ENCODE measurements around the gene FBLN1. TPM values are rescaled to one million over a fixed set of nuclear protein-coding genes. Genes with fewer than 3 reads are reported as not detected.

FBLN1 gene
- total and polyA plus RNA-seq, 9 donors: 62.7 to 394 (median 189) TPM

GRCh38 chr22:45631140-45631840 is 128.6 kb downstream of the FBLN1 start:
- Histone ChIP-seq H3K4me1 (ENCODE audit: insufficient read depth) (peaks cover 2% of the 10 kb centered on the region), H3K9me3 (no peaks in the 10 kb centered on the region), H3K27me3 (no peaks in the 10 kb centered on the region), H3K4me3 (no peak overlapping the region), H3K36me3 (no peaks in the 10 kb centered on the region), H3K27ac (no peak overlapping the region)
- WGBS, 3 donors: 56 to 65% (median 62%) methylated on average over 12 of the region's 12 CpGs
- TF ChIP-seq POLR2A (IDR thresholded peaks at IDR 0.05): no peak
- no peak for TF ChIP-seq EP300 (IDR thresholded peaks at IDR 0.05)
- TF ChIP-seq CTCF (IDR thresholded peaks at IDR 0.05): no peak
- intact Hi-C loops (cut with DNase I): loop anchor here in 1 of 4 donors (10.0 kb wide), 1 partner anchor 56 kb away; no protein-coding TSS in a partner anchor
- no peak for DNase-seq

- no peaks in the 10 kb centered on the region for H3K27me3 ChIP-seq
- no peak overlapping the region for H3K4me3 ChIP-seq
- H3K4me1 ChIP-seq (ENCODE audit: insufficient read depth): peaks cover 2% of the 10 kb centered on the region
- DNase-seq: no peak
- H3K36me3 ChIP-seq: no peaks in the 10 kb centered on the region
- WGBS, 3 donors: 88% methylated on average over 7 of the region's 7 CpGs
- H3K9me3 ChIP-seq: no peaks in the 10 kb centered on the region
- no peak overlapping the region for H3K27ac ChIP-seq
- no peak for TF ChIP-seq EP300 (IDR thresholded peaks at IDR 0.05)
- intact Hi-C loops (cut with DNase I): loop anchor here in 1 of 4 donors (10.0 kb wide), 1 partner anchor 57 kb away; no protein-coding TSS in a partner anchor
Measured at GRCh38 chr22:45631841-45632238, 129.2 kb downstream of the FBLN1 start.

GRCh38 chr22:45632791-45633515 is 130.3 kb downstream of the FBLN1 start:
- Histone ChIP-seq H3K36me3 (no peaks in the 10 kb centered on the region), H3K4me3 (no peak overlapping the region), H3K27ac (no peak overlapping the region), H3K27me3 (no peaks in the 10 kb centered on the region), H3K9me3 (no peaks in the 10 kb centered on the region), H3K4me1 (ENCODE audit: insufficient read depth) (no peaks in the 10 kb centered on the region)
- WGBS, 3 donors: 11 to 15% (median 13%) methylated on average over 15 of the region's 15 CpGs
- TF ChIP-seq POLR2A (IDR thresholded peaks at IDR 0.05): no peak
- no peak for TF ChIP-seq EP300 (IDR thresholded peaks at IDR 0.05)
- TF ChIP-seq CTCF (IDR thresholded peaks at IDR 0.05): no peak
- intact Hi-C loops (cut with DNase I): loop anchor here in 1 of 4 donors (10.0 kb wide), 1 partner anchor 58 kb away; no protein-coding TSS in a partner anchor
- no peak for DNase-seq

- H3K36me3 ChIP-seq: no peaks in the 10 kb centered on the region
- H3K27ac ChIP-seq: no peak overlapping the region
- WGBS, 3 donors: 90 to 96% (median 92%) methylated on average over 7 of the region's 7 CpGs
- no peaks in the 10 kb centered on the region for H3K4me1 ChIP-seq (ENCODE audit: insufficient read depth)
- H3K4me3 ChIP-seq: no peak overlapping the region
- H3K27me3 ChIP-seq: no peaks in the 10 kb centered on the region
- no peaks in the 10 kb centered on the region for H3K9me3 ChIP-seq
- DNase-seq: no peak
- intact Hi-C loops (cut with DNase I): loop anchor here in 1 of 4 donors (10.0 kb wide), 1 partner anchor 62 kb away; no protein-coding TSS in a partner anchor
- TF ChIP-seq POLR2A (IDR thresholded peaks at IDR 0.05) (no peak), CTCF (IDR thresholded peaks at IDR 0.05) (no peak), EP300 (IDR thresholded peaks at IDR 0.05) (no peak)
Measured at GRCh38 chr22:45636683-45637082, 134.0 kb downstream of the FBLN1 start.
